ENCODE data around the gene ATXN1.

The ATXN1 gene

GRCh38 chr6:16671302-16672289 lies 89.7 kb downstream of the ATXN1 start:
- TF ChIP-seq, protein P1, sequence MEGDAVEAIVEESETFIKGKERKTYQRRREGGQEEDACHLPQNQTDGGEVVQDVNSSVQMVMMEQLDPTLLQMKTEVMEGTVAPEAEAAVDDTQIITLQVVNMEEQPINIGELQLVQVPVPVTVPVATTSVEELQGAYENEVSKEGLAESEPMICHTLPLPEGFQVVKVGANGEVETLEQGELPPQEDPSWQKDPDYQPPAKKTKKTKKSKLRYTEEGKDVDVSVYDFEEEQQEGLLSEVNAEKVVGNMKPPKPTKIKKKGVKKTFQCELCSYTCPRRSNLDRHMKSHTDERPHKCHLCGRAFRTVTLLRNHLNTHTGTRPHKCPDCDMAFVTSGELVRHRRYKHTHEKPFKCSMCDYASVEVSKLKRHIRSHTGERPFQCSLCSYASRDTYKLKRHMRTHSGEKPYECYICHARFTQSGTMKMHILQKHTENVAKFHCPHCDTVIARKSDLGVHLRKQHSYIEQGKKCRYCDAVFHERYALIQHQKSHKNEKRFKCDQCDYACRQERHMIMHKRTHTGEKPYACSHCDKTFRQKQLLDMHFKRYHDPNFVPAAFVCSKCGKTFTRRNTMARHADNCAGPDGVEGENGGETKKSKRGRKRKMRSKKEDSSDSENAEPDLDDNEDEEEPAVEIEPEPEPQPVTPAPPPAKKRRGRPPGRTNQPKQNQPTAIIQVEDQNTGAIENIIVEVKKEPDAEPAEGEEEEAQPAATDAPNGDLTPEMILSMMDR (IDR thresholded peaks at IDR 0.05): no peak

DNA sequence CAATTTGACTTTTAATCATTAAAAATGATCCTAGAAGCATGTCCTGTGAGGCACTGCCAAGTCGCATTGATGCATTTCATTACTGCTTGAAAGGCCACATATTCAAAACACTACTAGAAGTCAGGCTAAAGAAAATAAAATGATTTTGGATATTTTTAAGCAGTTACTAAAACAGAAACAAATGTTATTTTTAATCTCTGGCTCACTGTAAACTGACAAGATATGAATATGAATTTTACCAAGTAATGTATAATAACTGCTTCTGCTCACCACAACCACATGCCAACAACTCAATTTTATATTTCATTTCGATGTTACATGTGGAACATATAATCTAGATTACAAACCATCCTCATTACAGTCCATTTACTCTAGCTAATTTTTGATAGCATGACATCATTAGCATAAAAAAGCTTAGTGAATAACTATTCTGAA lies 90.6 kb downstream of the ATXN1 start:
- TF ChIP-seq, protein P1 (IDR thresholded peaks at IDR 0.05): no peak

DNA sequence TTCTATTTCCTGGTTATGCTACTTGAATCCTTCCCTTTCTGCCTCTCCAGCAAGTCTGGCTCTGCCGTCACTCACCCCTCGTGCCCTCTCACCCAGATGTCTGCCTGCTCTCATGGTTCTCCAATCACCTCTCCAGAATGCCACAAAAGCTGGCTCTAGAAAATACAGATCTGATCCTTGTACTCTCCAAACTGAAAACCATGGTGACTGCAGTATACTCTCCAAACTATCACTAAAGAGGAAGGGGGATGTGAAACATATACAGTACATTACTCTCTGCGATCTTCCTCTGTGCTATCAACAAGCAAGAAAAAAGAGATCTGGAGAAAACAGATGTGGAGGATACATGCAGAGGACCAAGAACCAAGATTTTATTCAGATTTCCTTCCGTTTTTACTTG lies 91.1 kb downstream of the ATXN1 start:
- TF ChIP-seq, protein P1 (IDR thresholded peaks at IDR 0.05): no peak

DNA sequence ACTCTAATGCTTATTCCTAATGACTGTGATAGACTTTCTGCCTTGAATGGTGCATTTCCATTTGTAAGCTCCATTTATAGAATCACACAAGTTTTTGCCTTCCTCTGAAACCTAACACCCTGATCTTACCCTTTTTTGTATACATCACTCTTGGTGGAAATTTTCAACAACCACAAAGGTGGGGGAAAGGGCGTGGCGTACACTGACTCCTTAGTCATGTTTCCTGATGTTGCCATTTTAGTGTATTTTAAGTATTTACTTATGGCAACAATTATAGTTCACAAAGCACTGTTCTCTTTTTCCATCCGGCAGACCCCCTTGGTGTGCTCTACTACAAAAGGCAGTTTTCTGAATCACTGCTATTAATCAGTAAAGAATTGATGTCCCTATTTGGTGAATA lies 92.0 kb downstream of the ATXN1 start:
- TF ChIP-seq, protein P1 (IDR thresholded peaks at IDR 0.05): no peak

- TF ChIP-seq, protein P1 (IDR thresholded peaks at IDR 0.05): no peak
These were observed 93.8 kb downstream of the ATXN1 start for GRCh38 chr6:16667509-16667908.

DNA sequence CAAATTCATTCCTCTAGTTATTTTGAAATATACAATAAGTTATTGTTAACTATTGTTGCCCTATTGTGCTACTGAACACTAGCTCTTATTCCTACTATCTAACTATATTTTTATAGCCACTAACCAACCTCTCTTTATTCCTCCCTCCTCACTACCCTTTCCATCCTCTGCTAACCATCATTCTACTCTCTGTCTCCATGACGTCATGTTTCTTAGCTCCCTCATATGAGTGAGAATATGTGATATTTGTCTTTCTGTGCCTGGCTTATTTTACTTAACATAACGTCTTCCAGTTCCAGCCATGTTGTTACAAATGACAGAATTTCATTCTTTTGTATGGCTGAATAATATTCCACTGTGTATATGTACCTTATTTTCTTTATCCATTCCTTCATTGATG lies 95.3 kb downstream of the ATXN1 start:
- TF ChIP-seq, protein P1 (IDR thresholded peaks at IDR 0.05): no peak

- TF ChIP-seq, protein P1 (IDR thresholded peaks at IDR 0.05): no peak
These were observed 96.1 kb downstream of the ATXN1 start for GRCh38 chr6:16665182-16665581.
